Measurements from ENCODE around the gene MATR3.
"Not testable (repeated sequence)": the region's sequence is repeated elsewhere in the genome, so short reads cannot be mapped to it uniquely, and the experiment has no call there.

Gene MATR3

DNA sequence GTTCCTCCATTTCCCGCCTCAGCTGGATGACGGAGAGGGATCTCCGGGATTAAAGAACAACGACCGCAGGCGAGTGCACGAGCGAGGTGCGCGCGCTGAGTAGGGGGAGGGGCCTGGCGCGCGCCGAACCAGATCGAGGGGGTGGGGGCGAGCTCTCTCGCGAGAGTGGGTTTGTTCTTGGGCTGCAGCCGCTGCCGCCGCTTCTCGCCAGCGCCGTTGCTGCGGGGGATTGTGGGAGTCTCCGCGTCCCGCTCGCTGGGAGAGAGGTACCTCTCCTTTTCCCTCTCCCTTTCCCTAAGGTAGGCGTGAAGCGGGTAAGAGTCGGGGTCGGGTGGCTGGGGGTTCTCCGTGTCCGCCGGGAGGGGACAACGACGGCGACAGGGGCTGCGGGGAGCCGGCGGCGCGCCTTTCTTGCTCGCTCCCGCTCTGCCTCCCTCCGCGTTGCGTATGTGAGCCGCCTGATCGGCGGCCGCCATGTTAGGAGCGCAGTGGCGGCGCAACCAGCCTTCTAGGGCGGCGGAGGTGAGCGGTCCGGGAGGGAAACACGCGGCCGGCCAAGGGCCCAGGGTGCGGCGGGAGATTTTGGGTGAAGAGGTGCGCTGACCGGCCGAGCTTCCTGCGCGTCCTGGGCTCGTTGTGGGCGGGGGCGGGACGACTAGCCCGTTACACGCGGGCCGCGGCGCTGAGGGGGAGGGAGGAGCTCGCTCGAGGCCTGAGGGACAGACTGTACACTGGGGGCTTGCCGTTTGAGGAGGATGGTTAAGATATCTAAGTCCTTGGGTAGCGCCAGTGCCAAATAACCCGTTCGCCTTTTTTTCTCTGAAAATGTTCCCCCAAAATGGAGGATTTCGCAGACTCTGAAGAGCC, at the start of gene MATR3:
TSS of gene MATR3 (plus strand) at position 234 of the 867 bp plus-strand sequence. CDS start 13,676 bp downstream, outside the sequence.
- peak; percentile 85 to 90 for DNase-seq (ENCODE audit: low read depth in 2 of 2)

DNA sequence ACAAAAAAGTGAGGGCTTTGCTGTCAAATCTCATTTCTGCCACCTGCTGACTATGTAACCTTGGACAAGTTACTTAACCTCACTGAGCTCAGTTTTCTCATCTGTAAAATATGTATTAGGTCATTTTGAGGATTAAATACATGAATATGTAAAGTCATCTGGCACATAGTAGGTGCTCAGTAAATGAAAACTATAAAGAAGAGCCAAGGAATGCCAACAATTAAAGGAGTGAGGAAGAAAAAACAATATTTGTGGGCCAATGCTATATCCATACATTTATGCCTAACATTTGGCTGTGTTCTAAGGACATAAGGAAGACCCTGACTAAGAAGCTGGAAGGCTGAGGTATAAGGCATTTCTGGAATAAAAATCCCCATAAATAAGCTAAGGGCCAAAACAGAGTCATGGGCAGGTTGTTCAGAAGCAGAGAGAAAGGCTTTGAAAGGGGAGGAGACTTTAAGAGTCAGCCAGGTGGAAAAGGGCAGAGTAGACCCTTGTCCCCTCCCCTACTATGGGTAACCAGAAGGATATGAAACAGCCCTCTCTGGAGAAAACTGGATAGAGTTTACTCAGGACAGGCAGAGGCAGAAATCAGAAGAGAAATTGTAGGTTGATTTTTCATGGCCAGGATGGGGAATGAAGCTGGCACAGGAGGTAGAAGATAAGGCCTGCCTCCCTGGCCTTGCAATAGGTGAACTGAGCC, 47.8 kb upstream of the MATR3 start:
- DNase-seq (ENCODE audit: low read depth in 2 of 2) = no peak

DNA sequence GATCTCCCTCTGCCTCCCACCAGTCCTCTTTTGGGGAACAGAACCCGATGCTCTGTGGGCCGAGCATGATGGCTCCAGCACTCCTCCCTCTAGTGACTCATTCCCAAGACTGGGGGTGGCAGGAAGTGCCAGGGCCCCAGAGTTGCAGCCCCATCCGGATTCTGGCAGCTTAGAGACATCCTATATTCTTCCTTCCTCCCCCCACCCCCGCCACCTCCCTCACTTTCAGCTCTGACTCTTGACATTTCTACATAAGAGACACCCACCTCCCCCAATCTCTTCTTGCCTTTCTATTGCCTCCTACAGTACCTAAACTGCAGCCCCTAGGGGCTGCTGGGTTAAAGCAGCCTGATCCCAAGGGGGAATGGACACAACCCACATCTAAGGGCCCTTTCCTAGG, 47.1 kb upstream of the MATR3 start:
- DNase-seq (ENCODE audit: low read depth in 2 of 2) = peak; percentile 46 to 54

- no peak for DNase-seq (ENCODE audit: low read depth in 2 of 2)
These were observed 44.6 kb upstream of the MATR3 start for GRCh38 chr5:139248826-139249453.

DNA sequence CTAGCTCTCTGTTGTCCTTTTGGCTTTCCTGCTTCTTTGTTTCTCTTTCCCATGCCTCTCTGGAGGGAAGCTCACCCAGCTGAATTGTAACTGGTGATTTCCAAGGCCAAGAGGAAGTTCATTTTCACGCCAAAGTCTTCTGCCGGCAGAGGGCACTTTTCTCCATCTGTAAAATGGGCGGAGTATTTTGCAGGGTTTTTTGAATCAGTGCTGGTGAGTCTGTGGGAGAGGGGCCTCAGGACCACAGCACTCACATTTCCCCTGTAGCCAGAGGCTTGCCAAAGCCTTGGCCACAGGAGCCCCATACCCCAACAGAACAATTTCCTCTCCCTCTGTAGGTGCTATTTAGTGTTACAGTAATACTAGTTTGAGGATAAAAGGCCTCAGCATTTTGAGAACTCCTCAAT, 42.3 kb upstream of the MATR3 start:
- DNase-seq (ENCODE audit: low read depth in 2 of 2) = peak in 1 of 2 experiments; percentile 27

- no peak for DNase-seq (ENCODE audit: low read depth in 2 of 2)
These were observed 41.7 kb upstream of the MATR3 start for GRCh38 chr5:139251695-139252288.

DNA sequence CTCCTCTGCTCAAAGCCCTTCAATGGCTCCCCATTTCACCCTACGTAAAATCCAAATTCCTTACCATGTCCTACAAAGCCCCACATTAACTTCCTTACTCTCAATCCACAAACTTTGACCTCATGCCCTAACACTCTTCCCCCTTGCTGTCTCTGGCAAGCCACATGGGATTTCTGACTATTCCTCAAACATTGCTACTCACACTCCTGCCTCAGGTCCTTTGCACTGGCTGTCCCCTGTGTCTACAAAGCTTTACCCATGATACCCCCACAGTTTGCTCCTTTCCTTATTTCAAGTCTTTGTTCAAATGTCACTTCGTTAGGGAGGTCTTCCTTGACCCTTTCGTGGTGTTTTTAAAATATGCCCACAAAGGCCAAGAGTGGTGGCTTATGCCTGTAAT, 40.4 kb upstream of the MATR3 start:
- DNase-seq (ENCODE audit: low read depth in 2 of 2) = no peak

GRCh38 chr5:139256820-139257219, 36.7 kb upstream of the MATR3 start:
- no peak for DNase-seq (ENCODE audit: low read depth in 2 of 2)

DNA sequence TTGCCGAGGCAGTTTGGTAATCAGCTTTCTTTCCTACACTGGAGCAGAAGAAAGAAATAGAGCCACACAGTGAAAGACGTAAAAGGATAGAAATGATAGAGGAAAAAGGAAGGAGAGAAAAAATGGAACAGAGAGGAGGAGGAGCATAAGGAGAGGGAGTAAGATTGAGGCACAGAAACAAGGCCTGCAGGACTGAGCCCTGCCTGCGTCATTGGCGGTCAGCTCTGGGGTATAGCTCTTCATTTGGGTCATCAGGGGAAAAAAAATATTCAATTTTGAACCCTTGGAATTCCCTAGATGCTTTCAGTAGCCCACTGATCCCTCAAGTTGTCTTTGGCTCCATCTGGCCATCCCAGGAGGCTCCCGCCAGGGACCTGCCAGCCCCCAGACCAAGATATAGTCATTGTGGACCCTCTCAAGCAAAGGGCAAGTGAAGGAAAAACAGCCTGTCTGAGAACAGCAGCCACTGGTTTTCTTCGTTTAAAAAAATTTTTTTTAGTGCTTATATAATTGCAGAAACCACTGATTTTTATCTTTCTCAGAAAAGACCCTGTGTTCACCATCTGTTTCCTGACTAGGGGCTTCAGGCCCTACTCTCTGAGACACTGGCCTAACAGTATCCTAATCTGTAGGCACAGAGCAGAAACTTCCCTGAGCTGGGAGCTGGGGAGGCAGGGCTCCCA, 31.3 kb upstream of the MATR3 start:
- DNase-seq (ENCODE audit: low read depth in 2 of 2) = no peak

GRCh38 chr5:139262742-139263445, 30.6 kb upstream of the MATR3 start:
- peak; percentile 51 to 60 for DNase-seq (ENCODE audit: low read depth in 2 of 2)

DNA sequence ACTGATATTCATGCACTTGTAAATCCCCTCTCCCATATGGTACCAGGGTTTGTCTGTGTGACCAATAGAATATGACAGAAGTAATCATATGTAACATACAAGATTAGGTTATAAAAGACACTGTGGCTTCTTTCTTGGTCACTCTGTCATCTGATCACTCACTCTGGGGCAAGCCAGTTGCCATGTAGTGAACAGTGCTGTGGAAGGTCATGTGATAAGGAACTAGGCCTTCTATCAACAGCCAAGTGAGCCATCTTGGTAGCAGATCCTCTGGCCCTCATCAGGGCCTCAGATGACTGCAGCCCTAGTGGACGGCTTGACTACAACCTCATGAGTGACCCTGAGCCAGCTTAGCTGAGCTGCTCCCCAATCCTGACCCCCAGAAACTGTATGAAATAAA, 30.0 kb upstream of the MATR3 start:
- no peak for DNase-seq (ENCODE audit: low read depth in 2 of 2)

DNA sequence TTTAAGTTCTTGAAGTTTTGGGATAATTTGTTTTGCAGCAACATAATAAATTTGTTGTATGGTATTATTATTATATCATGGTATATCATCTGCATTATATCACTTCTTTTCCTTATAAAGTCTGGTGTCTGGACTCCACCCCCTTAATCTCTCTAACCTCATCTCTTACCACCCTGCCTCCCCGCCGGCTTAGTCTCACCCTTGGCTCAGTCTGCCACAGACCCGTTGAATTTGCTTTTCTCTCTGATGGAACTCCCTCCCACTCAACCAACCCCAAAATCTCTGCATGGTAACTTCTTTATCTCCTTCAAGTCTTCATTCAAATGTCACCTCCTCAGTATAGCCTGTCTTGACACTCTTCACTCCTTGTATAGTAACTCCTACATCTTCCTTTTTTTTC, 29.6 kb upstream of the MATR3 start:
- no peak for DNase-seq (ENCODE audit: low read depth in 2 of 2)

- DNase-seq (ENCODE audit: low read depth in 2 of 2) = no peak
These were observed 28.5 kb upstream of the MATR3 start for GRCh38 chr5:139265001-139265400.

GRCh38 chr5:139266236-139266635, 27.3 kb upstream of the MATR3 start:
- no peak for DNase-seq (ENCODE audit: low read depth in 2 of 2)

GRCh38 chr5:139267481-139267880, 26.1 kb upstream of the MATR3 start:
- DNase-seq (ENCODE audit: low read depth in 2 of 2) = no peak

DNA sequence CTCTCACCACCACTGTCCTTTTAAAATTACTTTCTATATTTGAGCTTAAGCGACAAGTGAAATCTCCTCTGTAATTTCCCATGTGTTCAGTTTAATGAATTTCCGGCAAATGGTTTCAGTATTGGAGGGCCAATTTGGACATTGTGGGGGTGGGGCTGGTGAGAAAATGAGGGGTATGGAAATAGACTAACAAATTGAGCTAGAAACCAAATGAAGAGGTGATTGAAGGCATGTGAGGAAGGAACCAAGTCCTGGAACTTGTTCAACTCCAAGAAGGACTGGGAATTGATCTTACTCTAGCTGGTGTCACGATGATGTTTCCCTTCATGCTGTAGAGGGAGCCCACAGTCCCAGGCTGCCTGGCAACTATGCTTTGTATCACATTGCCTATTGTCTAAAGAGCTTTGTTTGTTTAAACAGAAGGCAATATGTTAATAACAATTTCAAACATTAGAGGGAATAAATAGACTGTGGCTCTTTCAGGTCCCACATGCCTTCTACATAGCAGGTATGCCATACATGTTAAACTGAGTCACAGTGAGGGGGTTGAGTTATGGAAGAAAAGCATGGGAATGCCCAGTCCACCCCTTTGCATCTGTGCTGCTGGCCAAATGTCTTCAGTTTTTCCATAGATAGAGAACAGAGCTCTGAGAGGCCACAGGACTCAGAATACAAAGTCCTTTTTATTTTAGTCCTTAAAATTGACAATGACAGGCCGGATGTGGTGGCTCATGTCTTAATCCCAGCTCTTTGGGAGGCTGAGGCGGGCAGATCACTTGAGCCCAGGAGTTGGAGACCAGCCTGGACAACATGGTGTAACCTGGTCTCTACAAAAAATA, 25.0 kb upstream of the MATR3 start:
- DNase-seq (ENCODE audit: low read depth in 2 of 2) = no peak

- not testable (repeated sequence) for DNase-seq (ENCODE audit: low read depth in 2 of 2)
These were observed 22.8 kb upstream of the MATR3 start for GRCh38 chr5:139270718-139271117.

DNA sequence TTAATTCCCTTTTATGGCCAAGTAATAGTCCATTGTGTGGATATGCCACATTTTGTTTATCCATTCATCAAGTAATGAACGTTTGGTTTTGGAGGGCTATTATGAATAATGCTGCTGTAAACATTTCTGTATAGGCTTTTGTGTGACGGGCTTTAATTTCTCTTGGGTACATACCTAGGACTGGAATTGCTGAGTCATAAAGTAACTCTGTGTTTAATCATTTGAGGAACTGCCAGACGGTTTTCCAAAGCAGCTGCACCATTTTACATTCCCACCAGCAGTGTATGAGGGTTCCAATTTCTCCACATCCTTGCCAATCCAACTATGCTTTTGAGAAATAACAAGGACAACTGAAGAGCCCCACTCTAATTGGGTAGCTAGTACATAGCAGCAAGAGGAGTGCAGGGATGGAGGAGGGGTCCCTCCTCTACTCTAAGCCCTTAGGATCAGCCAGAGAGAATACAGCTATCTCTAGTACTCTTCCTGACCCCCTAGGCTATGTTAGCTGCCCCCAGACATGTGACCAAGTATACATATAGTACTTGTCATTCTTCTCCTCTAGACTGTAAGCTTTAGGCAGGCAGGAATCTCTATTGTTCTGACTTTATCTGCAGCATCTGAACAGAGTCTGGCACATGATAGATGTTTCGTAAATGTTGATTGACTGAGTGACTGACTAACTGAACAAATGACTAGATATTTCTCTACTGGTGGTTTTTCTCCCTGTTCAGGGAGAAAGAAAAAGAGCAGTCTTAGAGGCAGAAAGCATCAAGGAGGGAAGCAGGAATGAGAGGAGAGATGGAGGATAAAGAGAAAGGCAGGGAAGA, 22.1 kb upstream of the MATR3 start:
- DNase-seq (ENCODE audit: low read depth in 2 of 2) = no peak

Measured in stimulated activated CD4-positive, alpha-beta T cell treated with anti-CD3 and anti-CD28 coated beads, Interleukin-12 subunit alpha, Interleukin-12 subunit beta, amount 100 ng/mL, for 24 hours (primary cell).